ENCODE data around the gene USH2A. TPM values are rescaled to one million over a fixed set of nuclear protein-coding genes. Genes with fewer than 3 reads are reported as not detected.

USH2A gene
- total RNA-seq, 1 donor from 2014 or later: not detected

DNA sequence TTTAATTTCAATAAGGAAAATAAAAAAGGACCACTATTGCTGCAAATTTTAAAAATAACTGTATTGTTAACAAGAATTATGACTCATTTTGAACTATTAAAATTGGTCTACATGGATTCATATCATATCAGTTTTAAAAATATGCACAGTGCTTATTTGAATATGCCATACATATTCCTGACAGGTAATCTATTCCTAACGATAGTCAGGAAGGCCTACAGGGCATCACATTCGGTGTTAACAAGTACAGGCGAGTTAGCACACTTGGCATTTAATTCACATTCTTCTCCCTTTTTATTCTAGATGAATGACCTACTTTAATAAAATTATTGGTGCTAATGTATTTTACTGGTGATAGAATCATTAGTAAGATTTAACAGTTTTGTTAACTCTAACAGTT is 174.6 kb downstream of the USH2A start:
- no peaks in the 10 kb centered on the region for H3K9me3 ChIP-seq
- H3K27ac ChIP-seq: no peak overlapping the region
- no peak overlapping the region for H3K4me3 ChIP-seq
- H3K4me1 ChIP-seq: no peaks in the 10 kb centered on the region
- intact Hi-C loops (cut with DNase I): no loop called here
- no peaks in the 10 kb centered on the region for H3K27me3 ChIP-seq
- no peak for DNase-seq (ENCODE audit: low spot score in 2 of 2)
- TF ChIP-seq, protein P1, sequence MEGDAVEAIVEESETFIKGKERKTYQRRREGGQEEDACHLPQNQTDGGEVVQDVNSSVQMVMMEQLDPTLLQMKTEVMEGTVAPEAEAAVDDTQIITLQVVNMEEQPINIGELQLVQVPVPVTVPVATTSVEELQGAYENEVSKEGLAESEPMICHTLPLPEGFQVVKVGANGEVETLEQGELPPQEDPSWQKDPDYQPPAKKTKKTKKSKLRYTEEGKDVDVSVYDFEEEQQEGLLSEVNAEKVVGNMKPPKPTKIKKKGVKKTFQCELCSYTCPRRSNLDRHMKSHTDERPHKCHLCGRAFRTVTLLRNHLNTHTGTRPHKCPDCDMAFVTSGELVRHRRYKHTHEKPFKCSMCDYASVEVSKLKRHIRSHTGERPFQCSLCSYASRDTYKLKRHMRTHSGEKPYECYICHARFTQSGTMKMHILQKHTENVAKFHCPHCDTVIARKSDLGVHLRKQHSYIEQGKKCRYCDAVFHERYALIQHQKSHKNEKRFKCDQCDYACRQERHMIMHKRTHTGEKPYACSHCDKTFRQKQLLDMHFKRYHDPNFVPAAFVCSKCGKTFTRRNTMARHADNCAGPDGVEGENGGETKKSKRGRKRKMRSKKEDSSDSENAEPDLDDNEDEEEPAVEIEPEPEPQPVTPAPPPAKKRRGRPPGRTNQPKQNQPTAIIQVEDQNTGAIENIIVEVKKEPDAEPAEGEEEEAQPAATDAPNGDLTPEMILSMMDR (IDR thresholded peaks at IDR 0.05): no peak
- no peaks in the 10 kb centered on the region for H3K36me3 ChIP-seq

DNA sequence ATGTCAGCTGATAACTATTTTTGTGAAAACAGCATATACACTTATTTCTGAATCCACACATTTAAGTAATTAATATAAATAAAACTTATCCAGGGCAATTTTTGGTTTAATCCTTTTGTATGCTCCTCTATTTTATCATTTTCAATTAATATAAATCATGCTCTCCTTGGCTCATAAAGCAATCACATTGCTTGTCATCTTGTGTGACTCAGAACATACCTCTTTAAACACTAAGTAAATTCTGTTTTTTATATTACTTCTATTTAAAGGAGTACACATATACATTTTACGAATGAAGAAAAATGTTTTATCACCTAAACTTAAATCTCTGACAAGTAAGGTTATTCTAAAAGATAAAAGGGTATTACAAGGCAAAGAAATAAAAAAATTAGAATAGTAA is 175.3 kb downstream of the USH2A start:
- intact Hi-C loops (cut with DNase I): no loop called here
- no peaks in the 10 kb centered on the region for H3K27me3 ChIP-seq
- H3K4me1 ChIP-seq: no peaks in the 10 kb centered on the region
- H3K9me3 ChIP-seq: no peaks in the 10 kb centered on the region
- no peak overlapping the region for H3K4me3 ChIP-seq
- H3K27ac ChIP-seq: no peak overlapping the region
- TF ChIP-seq, protein P1 (IDR thresholded peaks at IDR 0.05): no peak
- no peaks in the 10 kb centered on the region for H3K36me3 ChIP-seq
- no peak for DNase-seq (ENCODE audit: low spot score in 2 of 2)

DNA sequence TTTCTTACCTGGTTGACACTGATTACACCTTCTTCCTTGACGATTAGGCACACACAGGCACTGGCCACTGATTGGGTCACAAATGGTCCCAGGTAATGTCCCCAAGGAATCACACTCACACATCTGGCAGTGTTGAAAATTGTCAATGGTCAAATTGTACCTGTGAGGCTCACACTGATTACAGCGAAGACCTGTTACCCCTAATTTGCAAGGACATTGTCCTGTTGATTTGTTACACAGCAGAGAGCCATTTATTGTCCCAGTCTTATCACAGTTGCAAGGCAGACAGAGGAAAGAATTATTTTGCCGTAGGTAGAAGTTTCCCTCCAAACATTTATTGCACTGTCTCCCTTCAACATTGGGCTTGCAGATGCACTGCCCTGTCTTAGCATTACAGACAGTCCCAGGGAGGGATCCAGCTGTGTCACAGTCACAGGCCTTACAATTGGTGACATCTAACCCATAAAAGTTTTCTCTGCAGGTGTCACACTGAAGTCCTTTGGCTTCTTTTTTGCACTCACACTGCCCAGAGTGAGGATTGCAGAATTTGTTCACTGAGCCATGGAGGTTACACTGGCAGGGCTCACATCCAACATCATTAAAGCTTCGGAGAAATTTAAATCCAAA is 176.6 kb downstream of the USH2A start:
- Histone ChIP-seq H3K4me3 (no peak overlapping the region), H3K36me3 (no peaks in the 10 kb centered on the region), H3K4me1 (no peaks in the 10 kb centered on the region), H3K9me3 (no peaks in the 10 kb centered on the region), H3K27me3 (no peaks in the 10 kb centered on the region), H3K27ac (no peak overlapping the region)
- TF ChIP-seq, protein P1 (IDR thresholded peaks at IDR 0.05): no peak
- no peak for DNase-seq (ENCODE audit: low spot score in 2 of 2)
- intact Hi-C loops (cut with DNase I): no loop called here

DNA sequence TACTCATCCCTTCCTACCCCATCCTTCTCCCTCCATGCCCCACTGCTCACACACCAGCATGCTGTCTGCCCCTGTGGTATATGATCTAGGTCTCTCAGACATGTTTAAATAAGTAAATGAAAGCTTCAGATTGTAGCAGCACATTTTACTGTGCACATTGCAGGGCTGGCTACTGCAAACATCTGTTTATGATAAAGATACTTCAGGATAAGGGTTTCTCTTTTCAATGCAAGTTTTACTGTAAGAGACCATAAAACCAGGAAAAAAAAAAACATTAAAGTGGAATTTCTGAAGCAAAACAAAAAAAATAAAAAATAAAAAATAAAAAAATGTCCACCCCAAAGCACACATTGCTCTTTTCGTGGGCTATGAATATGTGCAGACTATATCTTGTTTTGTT is 184.4 kb downstream of the USH2A start:
- TF ChIP-seq, protein P1 (IDR thresholded peaks at IDR 0.05): no peak
- no peaks in the 10 kb centered on the region for H3K27me3 ChIP-seq
- H3K4me3 ChIP-seq: no peak overlapping the region
- no peaks in the 10 kb centered on the region for H3K4me1 ChIP-seq
- H3K9me3 ChIP-seq: no peaks in the 10 kb centered on the region
- no peak overlapping the region for H3K27ac ChIP-seq
- intact Hi-C loops (cut with DNase I): no loop called here
- no peak for DNase-seq (ENCODE audit: low spot score in 2 of 2)
- no peaks in the 10 kb centered on the region for H3K36me3 ChIP-seq

DNA sequence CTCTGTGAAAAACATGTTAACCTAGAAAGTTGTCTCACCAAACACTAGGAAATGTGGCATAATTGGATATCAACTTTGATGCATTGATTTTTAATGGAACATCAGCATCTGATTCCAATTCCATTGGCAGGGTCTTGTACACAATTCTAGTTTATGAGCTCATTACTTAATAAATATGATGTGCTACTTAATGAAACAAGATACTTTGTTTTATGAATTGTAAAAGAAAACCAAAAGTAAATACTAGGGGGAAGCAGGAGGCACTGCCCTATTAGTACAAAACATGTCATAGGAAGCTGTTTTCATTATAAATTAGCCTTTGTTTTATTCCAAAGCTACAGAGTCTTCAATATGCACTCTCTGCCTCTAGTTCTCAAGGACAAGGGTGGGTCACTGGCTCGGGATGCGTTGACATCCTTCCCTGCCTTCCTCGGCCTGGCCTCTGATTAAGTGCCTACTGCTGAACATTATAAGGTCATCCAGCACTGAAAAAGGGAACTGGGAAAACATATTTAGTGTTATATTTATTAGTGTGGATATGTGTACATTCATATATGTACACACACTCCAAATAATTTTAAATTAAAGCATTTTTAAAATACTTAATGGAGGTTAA is 185.2 kb downstream of the USH2A start:
- TF ChIP-seq, protein P1 (IDR thresholded peaks at IDR 0.05): no peak

More for the DNA sequence above, 185.2 kb downstream of the USH2A start:
- Histone ChIP-seq H3K4me1 (no peaks in the 10 kb centered on the region), H3K27ac (no peak overlapping the region), H3K36me3 (no peaks in the 10 kb centered on the region), H3K4me3 (no peak overlapping the region), H3K27me3 (no peaks in the 10 kb centered on the region), H3K9me3 (no peaks in the 10 kb centered on the region)
- no peak for DNase-seq (ENCODE audit: low spot score in 2 of 2)
- intact Hi-C loops (cut with DNase I): no loop called here

All from ascending aorta (tissue), 2 donors.